GM18907 (cell line): Measurements from ENCODE around the gene GTF3C5.
"Not testable (repeated sequence)": the region's sequence is repeated elsewhere in the genome, so short reads cannot be mapped to it uniquely, and the experiment has no call there.

Source experiments
- ATAC-seq: cut with Tn5 transposase; IDR thresholded peaks from one replicate; pipeline ENCODE4 v1.9.1; 2021; ENCODE audit warnings: mild to moderate bottlenecking, moderate library complexity; ENCODE audit not compliant: unreplicated experiment

GTF3C5 gene

DNA sequence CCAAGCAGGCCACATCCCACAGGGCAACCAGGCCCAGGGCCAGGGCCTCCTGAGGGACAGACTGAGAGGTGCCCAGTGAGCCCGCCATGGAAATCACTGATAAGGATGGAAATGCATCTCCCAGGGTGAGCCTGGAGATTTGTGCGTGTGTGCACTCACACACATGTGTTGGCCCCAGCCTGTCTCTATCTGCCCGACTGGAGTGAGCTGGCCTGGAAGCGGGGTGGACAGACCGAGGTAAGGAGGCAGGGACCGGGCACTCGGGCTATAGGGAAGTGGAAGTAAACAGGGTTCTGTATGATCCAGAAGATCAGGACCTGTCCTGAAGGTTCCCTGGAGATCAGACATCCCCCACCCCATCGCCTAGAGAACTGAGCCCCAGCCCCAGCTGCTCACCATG is 34.9 kb upstream of the GTF3C5 start:
- ATAC-seq, result no peak

- no peak for ATAC-seq
Measured at GRCh38 chr9:132996526-132996925, 34.3 kb upstream of the GTF3C5 start.

DNA sequence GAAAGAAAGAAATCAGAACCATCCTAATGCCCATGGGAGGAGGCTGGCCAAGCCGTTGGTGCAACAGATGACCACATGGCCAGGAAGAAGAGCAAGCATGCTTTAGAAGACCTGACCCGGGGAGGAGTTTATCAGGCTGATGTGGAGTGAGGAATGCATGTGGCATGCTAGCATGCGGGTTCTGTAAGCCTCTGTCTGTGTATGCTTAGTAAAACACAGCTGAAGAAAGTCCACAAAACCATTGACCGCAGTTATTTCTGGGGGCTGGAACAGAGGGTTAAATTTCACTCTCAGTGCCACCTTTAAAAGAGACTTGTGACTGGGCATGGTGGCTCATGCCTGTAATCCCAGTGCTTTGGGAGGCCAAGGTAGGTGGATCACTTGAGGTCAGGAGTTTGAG is 33.2 kb upstream of the GTF3C5 start:
- ATAC-seq, result no peak

GRCh38 chr9:132998221-132998620 is 32.6 kb upstream of the GTF3C5 start:
- not testable (repeated sequence) for ATAC-seq

DNA sequence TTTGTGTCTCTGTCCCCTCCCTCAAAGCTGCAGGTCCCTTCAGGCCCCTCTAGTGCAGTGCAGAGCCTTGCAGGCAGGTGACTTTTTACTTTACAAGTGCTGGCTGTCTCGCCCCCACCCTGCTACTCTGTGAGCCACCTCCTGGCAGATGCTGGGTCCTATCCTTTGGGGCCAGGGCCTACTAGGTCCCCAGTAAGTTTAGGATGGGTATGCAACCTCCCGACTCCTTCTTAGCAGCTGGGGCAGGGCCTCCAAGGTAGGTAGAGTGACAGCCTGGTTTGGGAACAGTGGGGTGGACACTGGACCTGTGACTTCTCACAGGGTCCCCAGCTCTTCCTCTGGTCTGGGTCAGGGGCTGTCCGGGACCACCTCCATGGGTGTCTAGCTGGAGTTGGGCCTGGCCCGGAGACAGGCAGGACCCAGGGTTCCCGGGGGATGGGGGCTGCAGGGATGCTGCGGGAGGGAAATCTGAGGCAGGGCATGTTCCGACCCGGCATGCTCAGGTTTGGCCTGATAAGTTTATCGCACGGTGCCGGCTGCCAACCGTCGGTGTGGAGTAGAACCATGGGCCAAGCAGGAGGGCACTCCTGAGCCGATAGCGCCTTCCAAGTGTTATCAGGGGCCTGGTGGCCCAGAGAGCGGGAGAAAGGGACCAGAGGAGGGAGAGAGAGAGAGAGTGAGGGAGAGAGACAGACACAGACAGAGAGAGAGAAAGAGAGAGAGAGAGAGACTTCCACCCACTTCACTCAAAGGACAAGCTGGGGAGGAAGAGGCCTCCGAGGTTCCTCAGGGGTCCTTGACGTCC is 31.8 kb upstream of the GTF3C5 start:
- no peak for ATAC-seq

GRCh38 chr9:133002147-133003070 is 28.4 kb upstream of the GTF3C5 start:
- ATAC-seq, result no peak

- no peak for ATAC-seq
Measured at GRCh38 chr9:133003071-133003461, 27.7 kb upstream of the GTF3C5 start.

DNA sequence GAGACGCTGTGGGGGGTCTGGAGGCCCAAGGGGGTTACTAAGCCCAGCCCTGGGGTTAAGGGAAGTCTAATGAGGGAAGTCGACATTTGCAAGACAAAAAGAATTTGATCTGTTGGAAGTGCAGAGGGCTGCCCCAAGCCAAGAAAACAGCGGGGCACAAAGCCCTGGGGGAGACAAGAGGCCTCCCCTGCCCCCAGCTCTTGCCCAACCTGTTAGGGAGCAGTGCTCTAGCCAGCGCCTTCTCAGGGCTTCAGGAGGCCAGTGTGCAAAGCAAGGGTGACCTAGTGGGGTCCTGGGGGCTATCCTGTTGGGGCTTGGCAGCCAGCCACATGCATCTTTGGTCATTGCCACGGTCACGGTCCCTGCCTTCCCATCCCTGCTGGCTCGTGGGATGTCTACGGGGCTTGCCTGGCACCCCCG is 27.1 kb upstream of the GTF3C5 start:
- ATAC-seq, result no peak

GRCh38 chr9:133004091-133004998 is 26.5 kb upstream of the GTF3C5 start:
- no peak for ATAC-seq

GRCh38 chr9:133004999-133005760 is 25.6 kb upstream of the GTF3C5 start:
- no peak for ATAC-seq

DNA sequence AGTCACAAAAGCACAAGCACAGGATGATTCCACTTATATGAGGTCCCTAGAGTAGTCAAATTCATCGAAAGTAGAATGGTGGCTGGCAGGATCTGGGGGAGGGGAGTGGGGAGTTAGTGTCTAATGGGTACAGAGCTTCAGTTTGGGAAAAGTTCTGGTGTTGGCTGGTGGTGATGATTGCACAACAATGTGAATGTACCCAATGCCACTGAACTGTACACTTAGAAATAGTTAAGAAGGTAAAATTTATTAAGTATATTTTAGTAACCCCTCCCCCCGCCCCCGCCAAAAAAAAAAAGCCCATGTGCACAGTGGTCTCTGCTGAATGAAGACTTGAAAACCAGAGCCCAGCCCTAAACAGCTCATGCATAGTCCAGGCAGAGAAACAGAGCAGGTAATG is 24.8 kb upstream of the GTF3C5 start:
- ATAC-seq, result no peak

DNA sequence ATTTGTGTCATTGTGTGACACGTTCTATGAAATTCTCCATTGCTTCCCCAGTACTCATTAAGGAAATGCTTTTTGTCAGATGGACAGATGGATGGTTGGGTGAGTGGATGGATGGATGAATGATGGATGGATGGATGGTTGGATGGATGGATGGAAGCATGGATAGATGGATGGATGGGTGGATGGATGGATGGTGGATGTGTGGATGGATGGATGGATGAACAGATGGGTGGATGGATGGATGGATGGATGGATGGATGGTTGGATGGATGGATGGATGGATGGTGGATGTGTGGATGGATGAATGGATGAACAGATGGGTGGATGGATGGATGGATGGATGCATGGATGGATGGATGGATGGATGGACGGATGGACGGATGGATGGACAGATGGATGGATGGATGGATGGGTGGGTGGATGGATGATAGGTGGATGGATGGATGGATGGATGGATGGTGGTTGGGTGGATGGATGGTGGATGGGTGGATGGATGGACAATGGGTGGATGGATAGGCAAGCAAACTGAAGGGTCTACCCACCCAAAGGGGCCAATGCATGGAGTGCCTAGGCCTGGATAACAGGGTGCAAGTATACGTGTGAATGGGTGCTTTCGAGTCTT is 24.0 kb upstream of the GTF3C5 start:
- ATAC-seq, result no peak

GRCh38 chr9:133008406-133008805 is 22.4 kb upstream of the GTF3C5 start:
- ATAC-seq, result no peak

DNA sequence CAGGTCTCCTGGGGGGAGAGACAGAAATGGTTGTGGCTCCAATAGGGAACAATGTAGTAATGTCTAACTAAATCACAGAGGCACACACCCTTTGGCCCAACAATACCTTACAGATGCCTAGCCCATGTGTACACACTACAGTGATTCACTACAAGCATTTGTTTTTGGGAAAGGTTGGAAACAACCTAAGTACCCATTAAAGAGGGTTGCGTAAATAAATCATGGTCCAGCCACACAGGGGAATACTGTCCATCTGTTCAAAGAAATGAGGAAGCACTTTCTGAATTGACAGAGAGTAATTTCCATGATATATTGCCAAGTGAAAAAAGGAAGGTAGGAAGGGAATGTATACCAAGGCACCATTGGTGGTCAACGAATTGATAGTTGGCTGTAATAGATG is 22.0 kb upstream of the GTF3C5 start:
- no peak for ATAC-seq

DNA sequence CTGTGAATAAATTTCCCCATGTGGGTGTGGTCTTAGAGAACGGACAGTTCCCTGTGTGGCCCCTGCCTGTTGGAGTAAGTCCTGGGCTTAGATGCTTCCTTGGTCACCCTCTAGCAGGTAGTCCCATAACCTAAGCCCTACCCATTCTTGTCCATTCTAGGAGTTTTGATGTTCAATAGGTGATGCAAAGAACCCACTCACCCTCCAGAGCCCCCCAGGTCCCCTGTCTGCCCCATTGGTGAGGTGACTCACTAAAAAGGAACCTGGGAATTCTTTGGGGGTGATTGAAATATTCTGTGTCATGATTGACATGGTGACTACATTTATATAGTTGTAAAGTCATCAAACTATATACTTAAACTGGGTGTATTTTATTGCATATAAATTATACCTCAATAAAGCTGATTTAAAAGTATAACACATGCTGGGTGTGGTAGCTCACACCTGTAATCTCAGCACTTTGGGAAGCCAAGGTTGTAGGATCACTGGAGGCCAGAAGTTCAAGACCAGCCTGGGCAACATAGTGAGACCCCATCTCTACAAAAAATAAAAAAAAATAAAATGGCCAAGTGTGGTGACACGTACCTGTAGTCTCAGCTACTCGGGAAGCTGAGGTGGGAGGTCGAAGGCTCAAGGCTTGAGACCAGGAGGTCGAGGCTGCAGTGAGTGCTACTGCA is 20.8 kb upstream of the GTF3C5 start:
- ATAC-seq, result no peak

DNA sequence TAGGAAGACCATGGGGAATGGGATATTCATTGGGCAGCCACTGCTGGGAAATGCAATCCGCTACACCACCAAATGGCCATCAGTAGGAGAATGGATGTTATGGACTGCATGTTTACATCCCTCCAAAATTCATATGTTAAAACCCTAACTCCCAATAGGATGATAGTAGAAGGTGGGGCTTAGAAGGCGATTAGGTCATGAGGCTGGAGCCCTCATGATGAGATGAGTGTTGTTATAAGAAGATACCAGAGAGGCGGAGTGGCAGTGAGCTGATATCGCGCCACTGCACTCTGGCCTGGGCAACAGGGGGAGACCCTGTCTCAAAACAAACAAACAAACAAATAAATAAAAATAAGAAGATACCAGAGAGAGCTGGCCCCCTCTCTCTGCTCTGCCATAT is 16.1 kb upstream of the GTF3C5 start:
- ATAC-seq, result no peak

GRCh38 chr9:133023117-133023890 is 7.5 kb upstream of the GTF3C5 start:
- ATAC-seq, result no peak

- no peak for ATAC-seq
Measured at GRCh38 chr9:133026426-133026825, 4.4 kb upstream of the GTF3C5 start.
